SU-DHL-6 (cell line): ENCODE results near the gene MXD3.

Experiments used
- EZH2phosphoT487 ChIP-seq: fragments of 200-600 bp; sonication (generic), shearing (Covaris generic); conservative IDR thresholded peaks from 2 replicates; pipeline ENCODE4 v1.6.1; 2018; ENCODE audit warnings: mild to moderate bottlenecking, antibody characterized with exemption, low read length, moderate library complexity, mixed read lengths
- TF ChIP-seq, protein P1 (sequence below): fragments of 200-600 bp; sonication (generic); IDR thresholded peaks from one replicate; pipeline ENCODE4 v1.5.1; 2017; ENCODE audit warnings: antibody characterized with exemption, mild to moderate bottlenecking, low read length, moderate library complexity; ENCODE audit not compliant: insufficient read depth, poor library complexity, severe bottlenecking

DNA sequence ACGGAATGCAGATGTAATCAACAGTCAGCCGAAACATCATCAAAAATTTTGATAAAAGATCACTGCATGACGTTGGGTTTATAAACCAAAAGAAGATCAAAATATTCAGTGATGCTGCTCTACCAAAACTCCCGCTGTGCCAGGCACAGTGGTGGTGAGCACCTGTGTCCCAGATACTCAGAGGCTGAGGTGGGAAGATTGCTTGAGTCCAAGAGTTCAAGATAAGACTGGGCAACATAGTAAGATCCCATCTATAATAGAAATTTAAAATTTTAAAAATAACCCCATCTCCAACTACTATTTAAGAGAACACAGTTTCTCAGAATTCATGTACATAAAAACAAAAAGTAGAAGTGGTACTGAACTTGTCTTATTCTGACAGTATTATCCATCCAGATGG, 36.0 kb upstream of the MXD3 start:
- TF ChIP-seq, protein P1, sequence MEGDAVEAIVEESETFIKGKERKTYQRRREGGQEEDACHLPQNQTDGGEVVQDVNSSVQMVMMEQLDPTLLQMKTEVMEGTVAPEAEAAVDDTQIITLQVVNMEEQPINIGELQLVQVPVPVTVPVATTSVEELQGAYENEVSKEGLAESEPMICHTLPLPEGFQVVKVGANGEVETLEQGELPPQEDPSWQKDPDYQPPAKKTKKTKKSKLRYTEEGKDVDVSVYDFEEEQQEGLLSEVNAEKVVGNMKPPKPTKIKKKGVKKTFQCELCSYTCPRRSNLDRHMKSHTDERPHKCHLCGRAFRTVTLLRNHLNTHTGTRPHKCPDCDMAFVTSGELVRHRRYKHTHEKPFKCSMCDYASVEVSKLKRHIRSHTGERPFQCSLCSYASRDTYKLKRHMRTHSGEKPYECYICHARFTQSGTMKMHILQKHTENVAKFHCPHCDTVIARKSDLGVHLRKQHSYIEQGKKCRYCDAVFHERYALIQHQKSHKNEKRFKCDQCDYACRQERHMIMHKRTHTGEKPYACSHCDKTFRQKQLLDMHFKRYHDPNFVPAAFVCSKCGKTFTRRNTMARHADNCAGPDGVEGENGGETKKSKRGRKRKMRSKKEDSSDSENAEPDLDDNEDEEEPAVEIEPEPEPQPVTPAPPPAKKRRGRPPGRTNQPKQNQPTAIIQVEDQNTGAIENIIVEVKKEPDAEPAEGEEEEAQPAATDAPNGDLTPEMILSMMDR, result no peak
- no peak for TF ChIP-seq EZH2phosphoT487
